ENCODE measurements around the gene FBF1.

DNA sequence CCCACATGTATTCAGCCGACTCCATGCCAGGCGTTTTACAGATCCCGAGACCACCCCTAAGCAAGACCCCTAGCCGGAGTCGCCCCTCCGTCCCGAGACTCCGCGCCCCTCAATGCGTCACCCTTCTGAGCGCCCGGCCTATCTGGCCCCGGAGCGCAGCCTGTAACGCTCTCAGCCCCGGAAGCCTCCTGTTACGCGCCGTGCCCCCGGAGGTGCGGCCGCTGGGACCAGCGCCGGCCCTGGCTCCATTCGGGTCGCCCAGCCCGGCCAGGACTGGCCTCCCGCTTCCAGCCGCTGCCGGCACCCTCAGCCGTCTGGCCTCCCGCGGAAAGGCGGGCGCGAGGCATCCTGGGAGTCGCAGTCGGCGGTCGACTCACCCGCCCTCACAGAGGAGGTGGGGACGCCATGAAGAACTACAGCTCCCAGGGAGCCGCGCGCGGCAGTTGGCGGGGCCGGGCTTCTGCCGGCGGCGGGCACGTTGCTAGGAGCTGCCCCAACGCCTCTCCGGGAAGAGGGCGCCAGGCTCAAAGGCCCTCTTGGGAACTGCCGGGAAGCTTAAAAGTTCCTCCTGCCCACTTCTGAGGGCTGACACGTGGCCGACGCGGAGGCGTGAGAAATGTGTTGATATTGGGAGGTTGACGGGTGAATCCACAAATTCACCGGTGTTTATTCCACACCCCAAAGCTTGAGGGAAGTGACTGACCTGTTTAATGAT is at the start of gene FBF1:
- TF ChIP-seq, protein P1, sequence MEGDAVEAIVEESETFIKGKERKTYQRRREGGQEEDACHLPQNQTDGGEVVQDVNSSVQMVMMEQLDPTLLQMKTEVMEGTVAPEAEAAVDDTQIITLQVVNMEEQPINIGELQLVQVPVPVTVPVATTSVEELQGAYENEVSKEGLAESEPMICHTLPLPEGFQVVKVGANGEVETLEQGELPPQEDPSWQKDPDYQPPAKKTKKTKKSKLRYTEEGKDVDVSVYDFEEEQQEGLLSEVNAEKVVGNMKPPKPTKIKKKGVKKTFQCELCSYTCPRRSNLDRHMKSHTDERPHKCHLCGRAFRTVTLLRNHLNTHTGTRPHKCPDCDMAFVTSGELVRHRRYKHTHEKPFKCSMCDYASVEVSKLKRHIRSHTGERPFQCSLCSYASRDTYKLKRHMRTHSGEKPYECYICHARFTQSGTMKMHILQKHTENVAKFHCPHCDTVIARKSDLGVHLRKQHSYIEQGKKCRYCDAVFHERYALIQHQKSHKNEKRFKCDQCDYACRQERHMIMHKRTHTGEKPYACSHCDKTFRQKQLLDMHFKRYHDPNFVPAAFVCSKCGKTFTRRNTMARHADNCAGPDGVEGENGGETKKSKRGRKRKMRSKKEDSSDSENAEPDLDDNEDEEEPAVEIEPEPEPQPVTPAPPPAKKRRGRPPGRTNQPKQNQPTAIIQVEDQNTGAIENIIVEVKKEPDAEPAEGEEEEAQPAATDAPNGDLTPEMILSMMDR (IDR thresholded peaks at IDR 0.05), result no peak
- TF ChIP-seq POLR2A (IDR thresholded peaks at IDR 0.05), result no peak
